ENCODE measurements around the gene C19orf18.
"Not testable (repeated sequence)": the region's sequence is repeated elsewhere in the genome, so short reads cannot be mapped to it uniquely, and the experiment has no call there.

DNA sequence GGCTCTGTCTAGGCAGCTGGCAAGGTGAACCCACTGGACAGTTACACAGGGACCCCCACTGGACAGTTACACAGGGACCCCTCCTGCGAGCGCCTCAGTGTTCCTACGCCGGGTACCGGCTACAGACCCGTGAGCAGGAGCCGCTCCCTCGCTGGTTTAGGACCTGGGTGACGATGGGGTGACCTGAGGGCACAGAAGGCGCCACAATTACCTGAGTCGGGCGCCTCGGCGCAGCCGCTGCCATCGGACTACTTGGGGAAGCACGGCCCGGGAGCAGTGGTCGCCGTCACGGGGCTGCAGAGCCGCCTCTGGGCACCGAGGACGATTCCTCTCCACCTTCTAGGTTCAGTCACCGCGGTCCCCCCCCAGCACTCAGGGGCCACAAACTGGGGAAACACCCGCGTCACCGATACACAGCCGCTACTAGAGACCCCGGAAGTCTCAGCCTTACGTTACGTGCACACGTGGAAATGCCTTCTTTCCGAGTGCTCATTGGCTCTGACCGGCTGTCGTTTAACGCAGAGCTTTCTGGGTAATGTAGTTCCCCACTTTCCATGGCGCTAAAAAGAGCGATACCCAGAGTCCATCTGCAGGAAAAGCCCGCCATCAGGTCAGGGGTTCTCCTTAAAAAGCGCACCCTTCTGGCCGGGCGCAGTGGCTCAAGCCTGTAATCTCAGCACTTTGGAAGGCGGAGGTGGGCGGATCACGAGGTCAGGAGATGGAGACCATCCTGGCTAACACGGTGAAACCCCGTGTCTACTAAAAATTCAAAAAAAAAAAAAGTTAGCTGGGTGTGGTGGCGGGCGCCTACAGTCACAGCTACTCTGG is 58.0 kb downstream of the C19orf18 start, which contains the start of gene ZNF417:
- TF ChIP-seq GATA2, GATA3 (IDR thresholded peaks at IDR 0.05; ENCODE audit: low read depth, low read length): not testable (repeated sequence)

Measured in SH-SY5Y (cell line).